Neural cell (in vitro differentiated cells): ENCODE results near the gene ANKRD33B.

ENCODE experiments used
- EP300 ChIP-seq: fragments of 450-650 bp; conservative IDR thresholded peaks from 2 replicates; pipeline ENCODE4 v1.6.1; 2014; ENCODE audit warnings: antibody characterized with exemption, mild to moderate bottlenecking, moderate library complexity; ENCODE audit not compliant: poor library complexity, severe bottlenecking
- TF ChIP-seq, protein P1 (sequence below): fragments of 450-650 bp; IDR thresholded peaks from 2 replicates; pipeline ENCODE4 v1.5.1; 2014; ENCODE audit warnings: antibody characterized with exemption, mild to moderate bottlenecking, moderate library complexity; ENCODE audit not compliant: poor library complexity, severe bottlenecking

DNA sequence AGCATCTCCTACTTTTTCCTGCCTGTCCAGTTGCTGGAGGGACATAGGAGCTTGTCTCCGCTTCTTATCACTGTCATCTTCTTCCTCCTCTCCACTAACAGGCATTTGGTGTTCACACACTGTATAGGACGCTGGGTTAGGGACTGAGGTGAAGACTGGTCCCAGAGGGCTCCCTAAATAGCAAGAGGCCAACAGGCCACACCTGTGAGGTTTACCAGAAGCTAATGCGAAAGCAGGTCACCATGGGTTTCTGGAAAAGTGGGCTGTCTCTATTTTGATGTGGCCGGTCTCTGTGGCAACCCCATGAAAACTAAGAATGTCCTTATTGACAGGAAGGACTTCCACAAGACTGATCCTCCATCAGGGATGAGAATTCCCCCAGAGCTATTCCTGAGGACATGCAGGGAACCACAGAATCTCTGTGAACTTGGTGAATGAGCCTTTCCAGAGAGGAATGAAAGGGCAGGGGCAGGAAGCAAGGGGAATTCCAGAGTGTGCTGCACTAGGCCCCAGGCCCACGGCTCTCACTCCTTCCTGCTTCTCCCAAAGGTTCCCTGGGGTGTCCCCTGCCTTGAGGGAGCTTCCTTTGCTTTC lies 135.5 kb downstream of the ANKRD33B start:
- TF ChIP-seq, protein P1, sequence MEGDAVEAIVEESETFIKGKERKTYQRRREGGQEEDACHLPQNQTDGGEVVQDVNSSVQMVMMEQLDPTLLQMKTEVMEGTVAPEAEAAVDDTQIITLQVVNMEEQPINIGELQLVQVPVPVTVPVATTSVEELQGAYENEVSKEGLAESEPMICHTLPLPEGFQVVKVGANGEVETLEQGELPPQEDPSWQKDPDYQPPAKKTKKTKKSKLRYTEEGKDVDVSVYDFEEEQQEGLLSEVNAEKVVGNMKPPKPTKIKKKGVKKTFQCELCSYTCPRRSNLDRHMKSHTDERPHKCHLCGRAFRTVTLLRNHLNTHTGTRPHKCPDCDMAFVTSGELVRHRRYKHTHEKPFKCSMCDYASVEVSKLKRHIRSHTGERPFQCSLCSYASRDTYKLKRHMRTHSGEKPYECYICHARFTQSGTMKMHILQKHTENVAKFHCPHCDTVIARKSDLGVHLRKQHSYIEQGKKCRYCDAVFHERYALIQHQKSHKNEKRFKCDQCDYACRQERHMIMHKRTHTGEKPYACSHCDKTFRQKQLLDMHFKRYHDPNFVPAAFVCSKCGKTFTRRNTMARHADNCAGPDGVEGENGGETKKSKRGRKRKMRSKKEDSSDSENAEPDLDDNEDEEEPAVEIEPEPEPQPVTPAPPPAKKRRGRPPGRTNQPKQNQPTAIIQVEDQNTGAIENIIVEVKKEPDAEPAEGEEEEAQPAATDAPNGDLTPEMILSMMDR = no peak
- TF ChIP-seq EP300 = no peak
